GM23338 (cell line): Measurements from ENCODE around the gene USH2A.

ENCODE experiments used
- CREB1 ChIP-seq: fragments of 250-450 bp; sonication (Bioruptor Pico); IDR thresholded peaks from 2 replicates; pipeline ENCODE4 v1.5.0; 2020; ENCODE audit warnings: low read depth, mild to moderate bottlenecking, moderate library complexity
- EZH2 ChIP-seq: fragments of 200-600 bp; sonication (generic); IDR thresholded peaks from one replicate; pipeline ENCODE4 v1.8.0; 2017; ENCODE audit warnings: antibody characterized with exemption, mild to moderate bottlenecking, low read depth; ENCODE audit not compliant: unreplicated experiment
- POLR2AphosphoS5 ChIP-seq: IDR thresholded peaks from 2 replicates; pipeline ENCODE4 v1.6.1; 2016; ENCODE audit warnings: antibody characterized with exemption, low read depth
- TF ChIP-seq, protein P1 (sequence below), 2 experiments: fragments of 200-600 bp in 1 of 2; sonication (generic) in 1 of 2; conservative IDR thresholded peaks; 2 replicates each; pipeline versions ENCODE4 v1.5.1 to v1.6.1; 2016 to 2017; ENCODE audit warnings: antibody characterized with exemption in 2 of 2, low read depth in 2 of 2, mild to moderate bottlenecking in 2 of 2, moderate library complexity in 1 of 2

- TF ChIP-seq, protein P1, sequence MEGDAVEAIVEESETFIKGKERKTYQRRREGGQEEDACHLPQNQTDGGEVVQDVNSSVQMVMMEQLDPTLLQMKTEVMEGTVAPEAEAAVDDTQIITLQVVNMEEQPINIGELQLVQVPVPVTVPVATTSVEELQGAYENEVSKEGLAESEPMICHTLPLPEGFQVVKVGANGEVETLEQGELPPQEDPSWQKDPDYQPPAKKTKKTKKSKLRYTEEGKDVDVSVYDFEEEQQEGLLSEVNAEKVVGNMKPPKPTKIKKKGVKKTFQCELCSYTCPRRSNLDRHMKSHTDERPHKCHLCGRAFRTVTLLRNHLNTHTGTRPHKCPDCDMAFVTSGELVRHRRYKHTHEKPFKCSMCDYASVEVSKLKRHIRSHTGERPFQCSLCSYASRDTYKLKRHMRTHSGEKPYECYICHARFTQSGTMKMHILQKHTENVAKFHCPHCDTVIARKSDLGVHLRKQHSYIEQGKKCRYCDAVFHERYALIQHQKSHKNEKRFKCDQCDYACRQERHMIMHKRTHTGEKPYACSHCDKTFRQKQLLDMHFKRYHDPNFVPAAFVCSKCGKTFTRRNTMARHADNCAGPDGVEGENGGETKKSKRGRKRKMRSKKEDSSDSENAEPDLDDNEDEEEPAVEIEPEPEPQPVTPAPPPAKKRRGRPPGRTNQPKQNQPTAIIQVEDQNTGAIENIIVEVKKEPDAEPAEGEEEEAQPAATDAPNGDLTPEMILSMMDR (conservative IDR thresholded peaks at IDR 0.05; ENCODE audit: low read depth in 2 of 2) = peak; percentile 19 to 25; a peak in 2 of 4 replicates
- TF ChIP-seq POLR2AphosphoS5 = no peak
- no peak for TF ChIP-seq EZH2
- no peak for TF ChIP-seq CREB1 (CRISPR knock-in tag)
These were observed 750.8 kb downstream of the USH2A start for GRCh38 chr1:215672482-215672881.
